PC-9 (cell line): Measurements from ENCODE around the gene RMND5A.
"Not testable (repeated sequence)": the region's sequence is repeated elsewhere in the genome, so short reads cannot be mapped to it uniquely, and the experiment has no call there.

Source experiments
- EZH2 ChIP-seq: fragments of 200-600 bp; sonication (generic); IDR thresholded peaks from 2 replicates; pipeline ENCODE4 v1.8.0; 2017; ENCODE audit warnings: antibody characterized with exemption, low read depth
- TF ChIP-seq, protein P1 (sequence below): fragments of 200-600 bp; sonication (generic); conservative IDR thresholded peaks from 2 replicates; pipeline ENCODE4 v1.6.1; 2017; ENCODE audit warnings: mixed run types, antibody characterized with exemption, mild to moderate bottlenecking, moderate library complexity

DNA sequence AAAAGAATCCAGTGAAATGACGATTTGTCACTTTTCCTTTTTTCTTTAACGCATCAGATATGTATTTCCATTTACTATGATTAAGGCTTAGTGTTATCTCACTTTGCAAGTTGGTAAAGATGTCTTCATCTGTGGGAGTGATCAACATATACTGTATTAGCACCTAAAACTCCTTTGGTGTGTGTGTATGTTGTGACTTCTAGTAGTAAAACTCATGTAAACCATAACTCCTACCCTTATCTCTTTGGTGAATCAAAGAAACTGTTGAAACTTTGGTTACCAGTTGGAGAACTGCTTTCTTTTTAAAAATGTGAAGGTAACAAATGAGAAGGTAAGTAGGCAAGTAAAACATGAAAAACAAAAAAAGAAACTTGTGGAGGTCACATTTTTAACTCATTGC is 5.6 kb downstream of the RMND5A start:
- TF ChIP-seq, protein P1, sequence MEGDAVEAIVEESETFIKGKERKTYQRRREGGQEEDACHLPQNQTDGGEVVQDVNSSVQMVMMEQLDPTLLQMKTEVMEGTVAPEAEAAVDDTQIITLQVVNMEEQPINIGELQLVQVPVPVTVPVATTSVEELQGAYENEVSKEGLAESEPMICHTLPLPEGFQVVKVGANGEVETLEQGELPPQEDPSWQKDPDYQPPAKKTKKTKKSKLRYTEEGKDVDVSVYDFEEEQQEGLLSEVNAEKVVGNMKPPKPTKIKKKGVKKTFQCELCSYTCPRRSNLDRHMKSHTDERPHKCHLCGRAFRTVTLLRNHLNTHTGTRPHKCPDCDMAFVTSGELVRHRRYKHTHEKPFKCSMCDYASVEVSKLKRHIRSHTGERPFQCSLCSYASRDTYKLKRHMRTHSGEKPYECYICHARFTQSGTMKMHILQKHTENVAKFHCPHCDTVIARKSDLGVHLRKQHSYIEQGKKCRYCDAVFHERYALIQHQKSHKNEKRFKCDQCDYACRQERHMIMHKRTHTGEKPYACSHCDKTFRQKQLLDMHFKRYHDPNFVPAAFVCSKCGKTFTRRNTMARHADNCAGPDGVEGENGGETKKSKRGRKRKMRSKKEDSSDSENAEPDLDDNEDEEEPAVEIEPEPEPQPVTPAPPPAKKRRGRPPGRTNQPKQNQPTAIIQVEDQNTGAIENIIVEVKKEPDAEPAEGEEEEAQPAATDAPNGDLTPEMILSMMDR = not testable (repeated sequence)
- TF ChIP-seq EZH2 = not testable (repeated sequence)
